Keratinocyte (primary cell): ENCODE results near the gene DOCK1.

Experiments
- EZH2 ChIP-seq: IDR thresholded peaks from one replicate; pipeline ENCODE4 v1.6.1; 2012; ENCODE audit warnings: inconsistent platforms, mild to moderate bottlenecking, low read length, moderate library complexity
- TF ChIP-seq, protein P1 (sequence below), 3 experiments: IDR thresholded peaks in 1 of 3; conservative IDR thresholded peaks in 1 of 3; optimal IDR thresholded peaks in 1 of 3; 2 replicates in 2 of 3; 3 replicates in 1 of 3; pipeline versions ENCODE3 to v1.5.1; 2011; ENCODE audit warnings: low read length in 3 of 3, mild to moderate bottlenecking in 3 of 3, moderate library complexity in 2 of 3, control low read depth in 1 of 3, inconsistent platforms in 1 of 3; ENCODE audit not compliant: insufficient read depth in 2 of 3; ENCODE audit errors: extremely low read depth in 1 of 3

DNA sequence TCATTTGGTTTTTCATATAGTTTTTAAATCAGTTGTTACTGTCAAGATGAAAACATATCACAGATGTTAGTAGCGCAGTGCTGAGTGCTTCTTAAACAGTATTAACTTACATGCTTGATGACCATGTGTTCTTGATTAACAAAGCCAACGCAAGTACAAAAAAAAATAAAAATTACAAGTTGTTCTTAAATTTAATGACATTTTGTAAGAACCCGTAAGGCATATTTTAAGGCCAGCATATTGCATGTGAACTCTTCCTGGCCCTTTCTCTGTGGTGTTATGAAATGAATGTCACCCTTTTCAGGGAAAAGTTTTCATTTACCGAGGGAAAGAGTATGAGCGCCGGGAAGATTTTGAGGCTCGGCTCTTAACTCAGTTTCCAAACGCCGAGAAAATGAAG, 503.5 kb downstream of the DOCK1 start:
- TF ChIP-seq, protein P1, sequence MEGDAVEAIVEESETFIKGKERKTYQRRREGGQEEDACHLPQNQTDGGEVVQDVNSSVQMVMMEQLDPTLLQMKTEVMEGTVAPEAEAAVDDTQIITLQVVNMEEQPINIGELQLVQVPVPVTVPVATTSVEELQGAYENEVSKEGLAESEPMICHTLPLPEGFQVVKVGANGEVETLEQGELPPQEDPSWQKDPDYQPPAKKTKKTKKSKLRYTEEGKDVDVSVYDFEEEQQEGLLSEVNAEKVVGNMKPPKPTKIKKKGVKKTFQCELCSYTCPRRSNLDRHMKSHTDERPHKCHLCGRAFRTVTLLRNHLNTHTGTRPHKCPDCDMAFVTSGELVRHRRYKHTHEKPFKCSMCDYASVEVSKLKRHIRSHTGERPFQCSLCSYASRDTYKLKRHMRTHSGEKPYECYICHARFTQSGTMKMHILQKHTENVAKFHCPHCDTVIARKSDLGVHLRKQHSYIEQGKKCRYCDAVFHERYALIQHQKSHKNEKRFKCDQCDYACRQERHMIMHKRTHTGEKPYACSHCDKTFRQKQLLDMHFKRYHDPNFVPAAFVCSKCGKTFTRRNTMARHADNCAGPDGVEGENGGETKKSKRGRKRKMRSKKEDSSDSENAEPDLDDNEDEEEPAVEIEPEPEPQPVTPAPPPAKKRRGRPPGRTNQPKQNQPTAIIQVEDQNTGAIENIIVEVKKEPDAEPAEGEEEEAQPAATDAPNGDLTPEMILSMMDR (optimal IDR thresholded peaks at IDR 0.05 in 1 of 3, IDR thresholded peaks at IDR 0.05 in 1 of 3, conservative IDR thresholded peaks at IDR 0.05 in 1 of 3; ENCODE audit: extremely low read depth in 1 of 3, insufficient read depth in 2 of 3, low read length in 3 of 3), result no peak
- no peak for TF ChIP-seq EZH2
